Frontal cortex (tissue), 4 donors: ENCODE measurements around the gene FARP1. TPM values are rescaled to one million over a fixed set of nuclear protein-coding genes. Genes with fewer than 3 reads are reported as not detected.
A peak's percentile ranks its signal among the peaks of the same experiment; 100 is the strongest.

Experiments used
- DNase-seq, 2 donors: peaks; one replicate each; pipeline ENCODE4 v3.0.0; 2012; ENCODE audit warnings: low spot score in 2 of 2
- FAIRE-seq: peaks from 2 replicates; lab custom pipeline; 2012; peaks lifted over from hg19 to GRCh38; lab: Jason Lieb, UNC
- total RNA-seq: library from RNA; depleted of rRNA; stranded (reverse); fragments of >200 nt; gene quantifications from one replicate; pipeline ENCODE4 v1.2.3, GENCODE V29; 2014
- donor health status: control.
- donor health status: control.
- donor health status: control.

Gene FARP1
- total RNA-seq, 1 donor from 2014 or later, result 92.5 TPM

DNA sequence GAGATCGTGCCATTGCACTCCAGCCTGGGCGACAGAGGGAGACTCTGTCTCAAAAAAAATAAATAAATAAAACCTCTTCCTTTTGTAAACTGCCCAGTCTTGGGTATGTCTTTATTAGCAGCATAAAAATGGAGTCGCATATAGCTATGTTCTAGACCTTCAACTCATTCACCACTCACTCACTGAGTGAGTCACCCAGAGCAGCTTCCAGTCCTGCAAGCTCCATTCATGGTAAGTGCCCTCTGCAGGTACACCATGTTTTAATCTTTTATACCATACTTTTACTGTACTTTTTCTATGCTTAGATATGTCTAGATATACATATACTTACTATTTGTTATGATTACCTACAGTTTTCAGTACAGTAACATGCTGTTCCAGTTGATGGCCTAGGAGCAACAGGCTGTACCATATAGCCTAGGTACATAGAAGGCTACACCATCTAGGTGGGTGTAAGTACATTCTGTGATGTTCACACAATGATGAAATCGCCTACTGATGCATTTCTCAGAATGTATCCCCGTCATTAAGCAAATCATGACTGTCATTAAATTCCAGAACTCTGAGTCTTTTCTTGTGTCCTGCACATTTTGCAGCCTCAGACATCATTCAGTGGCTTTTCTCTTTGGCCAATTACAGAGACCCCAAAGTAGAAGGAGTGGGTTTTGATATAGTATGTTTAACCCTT is 13.7 kb upstream of the FARP1 start:
- DNase-seq, result no peak
- FAIRE-seq, result no peak

DNA sequence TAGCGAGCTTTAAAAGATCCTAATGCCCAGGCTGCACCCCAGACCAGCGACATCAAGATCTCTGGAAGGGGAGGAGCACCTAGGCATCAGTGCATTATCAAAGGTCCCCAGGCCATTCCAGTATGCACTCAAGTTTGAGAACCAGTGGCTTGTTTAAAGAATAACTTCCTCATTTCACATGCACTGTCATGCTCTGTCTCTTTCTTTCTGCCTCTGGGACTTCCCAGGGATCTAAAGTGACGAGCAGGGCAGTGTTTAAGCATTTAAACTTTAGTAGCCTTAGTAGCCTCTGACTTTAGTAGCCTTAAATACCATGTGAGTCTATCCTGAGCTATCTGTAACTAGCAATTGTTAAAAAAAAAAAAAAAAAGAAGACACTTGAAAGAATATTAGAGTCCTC is 8.9 kb upstream of the FARP1 start:
- FAIRE-seq (no peak), DNase-seq (no peak)

DNA sequence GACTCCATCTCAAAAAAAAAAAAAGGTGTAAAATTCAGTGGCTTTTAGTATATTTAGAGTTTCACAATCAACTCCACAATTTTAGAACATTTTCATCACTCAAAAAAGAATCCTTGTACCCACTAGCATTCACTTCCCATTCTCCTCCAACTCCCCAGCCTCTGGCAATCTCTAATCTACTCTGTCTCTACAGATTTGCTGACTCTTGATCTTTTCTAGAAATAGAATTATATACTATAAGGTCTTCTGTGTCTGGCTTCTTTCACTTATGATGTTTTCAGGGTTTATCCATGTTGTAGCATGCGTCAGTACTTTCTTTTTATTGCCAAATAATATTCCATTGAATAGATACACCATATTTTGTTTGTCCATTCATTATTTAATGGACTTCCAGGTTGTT is 8.0 kb upstream of the FARP1 start:
- no peak for DNase-seq
- no peak for FAIRE-seq

GRCh38 chr13:98141091-98141490 is 1.8 kb upstream of the FARP1 start:
- DNase-seq (no peak), FAIRE-seq (no peak)

- DNase-seq, result peak in 1 of 2 donors; percentile 11
Measured at GRCh38 chr13:98141509-98142379, 1.1 kb upstream of the FARP1 start.

DNA sequence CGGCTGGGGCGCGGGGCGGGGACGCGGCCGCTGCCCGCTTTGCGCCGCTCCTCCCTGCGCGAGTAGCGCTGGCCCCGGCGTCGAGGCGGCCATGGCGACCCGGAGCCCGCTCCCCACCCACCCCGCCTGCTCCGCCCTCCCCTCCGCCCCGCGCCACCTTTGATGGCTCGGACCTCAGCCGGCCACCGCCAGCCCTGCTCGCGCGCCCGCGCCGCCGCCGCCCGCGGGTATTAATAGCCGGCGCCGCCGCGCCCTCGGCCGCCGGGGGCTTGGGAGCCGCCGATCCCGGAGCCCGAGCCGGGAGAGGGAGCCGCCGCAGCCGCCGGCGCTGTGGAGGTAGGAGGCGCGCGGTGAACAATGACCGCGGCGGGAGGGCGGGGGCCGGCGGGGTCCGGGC is 261 bp downstream of the FARP1 start:
- FAIRE-seq, result no peak
- peak in 1 of 2 donors; percentile 66 for DNase-seq

More at GRCh38 chr13:98141509-98142379, 1.1 kb upstream of the FARP1 start:
- FAIRE-seq, result no peak

DNA sequence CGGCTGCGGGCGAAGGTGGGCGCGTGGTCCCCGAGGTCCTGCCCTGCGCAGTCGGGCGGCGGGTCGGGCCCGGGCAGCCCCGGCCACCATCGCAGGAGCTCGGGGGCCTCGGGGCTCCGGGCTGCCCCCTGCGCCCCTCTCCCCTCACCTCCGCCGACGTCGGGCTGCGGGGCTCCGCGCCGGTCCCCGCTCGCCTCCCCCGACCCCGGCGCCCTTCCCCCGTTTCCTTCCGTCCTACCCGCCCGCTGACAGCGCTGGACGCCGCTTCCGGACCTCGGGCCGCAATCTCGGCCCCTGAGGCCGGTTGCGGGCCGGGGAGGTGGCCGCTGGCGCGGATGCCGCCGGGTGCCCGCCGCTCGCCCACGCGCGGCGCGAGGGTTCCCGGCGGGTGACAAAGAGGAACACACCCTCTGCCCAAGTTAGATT is 720 bp downstream of the FARP1 start:
- no peak for FAIRE-seq
- DNase-seq, result peak; percentile 22 to 26

DNA sequence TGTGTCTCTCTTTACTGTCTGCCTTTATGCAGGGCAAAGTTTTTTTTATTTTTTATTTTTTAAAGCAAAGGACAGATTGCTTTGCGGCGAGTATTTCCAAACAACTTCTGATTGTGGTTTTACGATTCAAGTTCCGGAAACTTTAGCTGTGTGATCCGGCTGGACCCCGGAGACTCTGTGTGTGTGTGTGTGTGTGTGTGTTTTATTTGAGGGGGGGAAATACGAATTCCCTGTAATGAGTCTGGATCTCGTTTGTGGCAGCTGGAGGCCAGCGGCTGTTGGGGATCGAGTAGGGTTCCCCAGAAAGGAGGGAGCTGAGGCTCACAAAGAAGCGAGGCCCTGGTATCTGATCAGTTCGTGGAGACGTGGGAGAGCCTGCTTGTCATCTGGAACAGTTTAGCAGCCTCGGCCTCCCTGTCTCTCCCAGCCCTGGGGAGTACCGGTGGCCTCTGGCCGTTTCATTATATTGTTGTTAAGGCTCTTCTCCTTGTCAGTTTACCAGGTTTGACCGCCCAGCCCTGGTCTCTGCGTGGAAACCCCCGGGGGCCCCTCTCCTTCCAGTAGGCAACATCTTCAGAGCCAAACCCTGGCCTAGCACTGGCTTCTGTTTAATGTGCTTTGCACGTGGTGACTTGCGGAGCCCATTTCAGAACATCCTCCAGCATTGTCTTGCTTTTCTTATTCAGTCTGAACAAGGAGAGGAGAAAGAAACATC is 1.3 kb downstream of the FARP1 start:
- DNase-seq, result no peak
- no peak for FAIRE-seq

- DNase-seq, result peak; percentile 16 to 25
- no peak for FAIRE-seq
Measured at GRCh38 chr13:98144801-98145350, 2.0 kb downstream of the FARP1 start.

GRCh38 chr13:98147521-98147920 is 4.6 kb downstream of the FARP1 start:
- no peak for FAIRE-seq
- no peak for DNase-seq

DNA sequence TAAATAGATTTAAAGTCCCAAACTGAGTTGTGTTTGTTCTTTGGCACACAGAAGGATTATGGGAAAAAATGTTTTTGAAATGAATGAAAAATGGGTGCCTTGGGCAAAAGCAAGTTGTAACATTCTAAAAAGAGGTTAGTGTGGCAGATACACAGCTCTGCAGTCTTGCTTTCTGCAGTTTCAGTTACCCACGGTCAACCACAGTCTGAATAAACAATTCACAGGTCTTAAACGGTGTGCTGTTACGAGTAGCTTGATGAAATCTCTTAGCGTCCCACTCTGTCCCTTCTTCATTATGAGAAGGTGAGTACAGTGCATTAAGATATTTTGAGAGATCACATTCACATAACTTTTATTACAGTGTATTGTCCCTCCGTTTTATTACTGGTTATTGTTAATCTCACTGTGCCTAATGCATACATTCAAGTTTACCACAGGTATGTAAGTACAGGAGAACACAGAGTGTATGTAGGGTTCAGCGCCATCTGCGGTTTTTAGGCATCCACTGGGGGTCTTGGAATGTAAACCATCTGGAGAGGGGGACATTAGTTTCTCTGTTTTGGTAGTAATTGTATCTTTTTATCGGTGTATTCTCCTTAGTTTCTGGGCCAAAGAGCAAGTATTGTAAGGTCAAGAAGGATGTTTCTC is 8.1 kb downstream of the FARP1 start:
- FAIRE-seq, result no peak
- no peak for DNase-seq

GRCh38 chr13:98155475-98156109 is 12.7 kb downstream of the FARP1 start:
- no peak for FAIRE-seq
- DNase-seq, result no peak

- DNase-seq (no peak), FAIRE-seq (no peak)
Measured at GRCh38 chr13:98156259-98156658, 13.4 kb downstream of the FARP1 start.

DNA sequence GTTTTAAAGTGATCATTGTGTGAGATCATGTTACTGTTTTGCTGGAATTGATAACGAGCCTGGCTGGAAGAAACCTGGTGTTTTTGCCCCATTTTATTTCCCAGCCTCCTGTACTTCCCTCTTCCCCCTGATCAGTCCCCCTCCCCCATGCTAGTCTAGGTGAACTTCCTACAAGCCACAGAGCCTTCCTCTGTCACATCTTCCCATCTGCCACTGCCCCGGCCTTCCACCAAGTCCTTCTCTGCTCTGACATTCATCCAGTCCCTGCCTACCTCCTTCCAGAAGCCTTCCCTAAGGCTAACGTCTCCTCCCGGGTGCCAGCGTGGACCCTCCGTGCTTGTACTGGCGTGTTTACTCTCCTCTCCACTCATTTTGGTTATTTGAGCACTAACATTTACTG is 14.3 kb downstream of the FARP1 start:
- DNase-seq (no peak), FAIRE-seq (no peak)

DNA sequence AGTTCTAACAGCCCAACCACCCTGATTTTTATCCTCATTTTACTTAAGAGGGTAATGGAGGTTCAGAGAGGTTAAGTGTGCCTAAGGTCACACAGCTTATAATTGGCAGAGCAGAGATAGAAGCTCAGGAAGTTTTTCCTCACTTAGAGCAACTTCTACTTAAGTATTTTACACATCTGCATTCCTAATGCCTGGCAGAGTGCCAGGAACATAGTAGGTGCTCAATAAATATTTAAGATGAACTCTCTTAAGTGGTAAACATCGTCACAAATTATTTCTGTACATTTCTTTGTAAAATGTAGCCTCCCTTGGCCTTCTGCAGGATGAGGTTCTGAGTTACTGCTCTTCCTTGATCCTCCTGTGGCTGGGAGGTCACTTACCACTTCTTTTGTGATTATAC is 14.7 kb downstream of the FARP1 start:
- FAIRE-seq, result no peak
- no peak for DNase-seq

GRCh38 chr13:98158172-98158899 is 15.4 kb downstream of the FARP1 start:
- FAIRE-seq, result no peak

GRCh38 chr13:98162935-98163334 is 20.0 kb downstream of the FARP1 start:
- DNase-seq, result no peak
- FAIRE-seq, result no peak

More at GRCh38 chr13:98158172-98158899, 15.4 kb downstream of the FARP1 start:
- DNase-seq, result no peak

GRCh38 chr13:98169331-98169730 is 26.4 kb downstream of the FARP1 start:
- FAIRE-seq, result no peak
- DNase-seq, result no peak
